IMR-90 (cell line): ENCODE data around the gene JPT2. TPM values are rescaled to one million over a fixed set of nuclear protein-coding genes. Genes with fewer than 3 reads are reported as not detected.

Experiments
- ATAC-seq: fragments of 200-7000 bp; cut with Tn5 transposase; 2 replicates; pipeline ENCODE4 v1.9.1; 2020; ENCODE audit warnings: low read depth, mild to moderate bottlenecking, moderate library complexity
- BruUV-seq: library from RNA; stranded (reverse); fragments of 400-500 nt; replicated peaks from 2 replicates; lab custom pipeline; 2021; lab: Mats Ljungman, UMichigan
- CTCF ChIA-PET: fragments of 300-600 bp; formaldehyde crosslinking; extraction: SDS; loops from one replicate; lab custom pipeline; 2021; ENCODE audit warnings: antibody characterized with exemption; lab: Yijun Ruan, JAX
- POLR2A ChIA-PET: fragments of 300-600 bp; sonication (Branson Sonifier 250); formaldehyde crosslinking; loops from one replicate; lab custom pipeline; 2022; ENCODE audit warnings: antibody characterized with exemption; ENCODE audit not compliant: unreplicated experiment; lab: Charles Lee
- DNase-seq: peaks from one replicate; pipeline ENCODE4 v3.0.0; 2013
- H2AFZ ChIP-seq: replicated peaks from 2 replicates; pipeline ENCODE3; 2013; ENCODE audit warnings: low read length, mild to moderate bottlenecking; ENCODE audit not compliant: poor library complexity
- H2AK5ac ChIP-seq: 2 replicates; pipeline ENCODE4 v1.6.1; 2013; ENCODE audit warnings: low read depth, low read length, inconsistent platforms
- H2AK9ac ChIP-seq: replicated peaks from 2 replicates; pipeline ENCODE3; 2013; ENCODE audit warnings: mild to moderate bottlenecking, low read depth, low read length, moderate library complexity; ENCODE audit not compliant: poor library complexity
- H2BK120ac ChIP-seq: 2 replicates; pipeline ENCODE4 v1.6.1; 2013; ENCODE audit warnings: low read depth, low read length, inconsistent platforms
- H2BK15ac ChIP-seq: 3 replicates; pipeline ENCODE4 v1.6.1; 2013; ENCODE audit warnings: low read depth, low read length, inconsistent platforms
- H2BK20ac ChIP-seq: 2 replicates; pipeline ENCODE4 v1.6.1; 2013; ENCODE audit warnings: low read depth, mild to moderate bottlenecking, inconsistent platforms, low read length, moderate library complexity
- H2BK5ac ChIP-seq: 2 replicates; pipeline ENCODE4 v1.6.1; 2013; ENCODE audit warnings: mild to moderate bottlenecking, low read depth, low read length, inconsistent platforms; ENCODE audit not compliant: poor library complexity, severe bottlenecking
- H3K14ac ChIP-seq: replicated peaks from 2 replicates; pipeline ENCODE4 v1.6.1; 2013; ENCODE audit warnings: low read depth, low read length, inconsistent platforms
- H3K18ac ChIP-seq: 2 replicates; pipeline ENCODE4 v1.6.1; 2013; ENCODE audit warnings: low read depth, low read length, control low read depth
- H3K23ac ChIP-seq: 2 replicates; pipeline ENCODE4 v1.6.1; 2013; ENCODE audit warnings: low read depth, low read length, inconsistent platforms
- H3K27ac ChIP-seq: 2 replicates; pipeline ENCODE4 v1.5.1; 2013; ENCODE audit warnings: mild to moderate bottlenecking, control low read depth, low read length; ENCODE audit not compliant: insufficient read depth
- H3K27me3 ChIP-seq: 2 replicates; pipeline ENCODE4 v1.6.1; 2013; ENCODE audit warnings: low read length; ENCODE audit not compliant: control insufficient read depth, insufficient read depth
- H3K36me3 ChIP-seq: 2 replicates; pipeline ENCODE4 v1.6.1; 2013; ENCODE audit warnings: low read length, mixed read lengths; ENCODE audit not compliant: control insufficient read depth, insufficient read depth
- H3K4ac ChIP-seq: 2 replicates; pipeline ENCODE4 v1.6.1; 2013; ENCODE audit warnings: low read depth, low read length, inconsistent platforms
- H3K4me1 ChIP-seq: 2 replicates; pipeline ENCODE4 v1.6.1; 2013; ENCODE audit warnings: low read length, mixed read lengths; ENCODE audit not compliant: control insufficient read depth, insufficient read depth
- H3K4me2 ChIP-seq: 2 replicates; pipeline ENCODE4 v1.6.1; 2013; ENCODE audit warnings: low read depth, mild to moderate bottlenecking, control low read depth, low read length, moderate library complexity
- H3K4me3 ChIP-seq: 2 replicates; pipeline ENCODE4 v1.5.1; 2013; ENCODE audit warnings: low read depth, mild to moderate bottlenecking, control low read depth, low read length, moderate library complexity; ENCODE audit not compliant: insufficient read depth
- H3K56ac ChIP-seq: 2 replicates; pipeline ENCODE4 v1.6.1; 2013; ENCODE audit warnings: low read length, inconsistent platforms; ENCODE audit not compliant: insufficient read depth; ENCODE audit errors: extremely low read depth
- H3K79me1 ChIP-seq, 2 experiments: 2 replicates each; pipeline ENCODE4 v1.6.1; 2013; ENCODE audit warnings: low read length in 2 of 2, inconsistent platforms in 1 of 2, low read depth in 1 of 2
- H3K9ac ChIP-seq: 2 replicates; pipeline ENCODE4 v1.6.1; 2013; ENCODE audit warnings: low read depth, low read length, control low read depth
- H3K9me1 ChIP-seq: 2 replicates; pipeline ENCODE4 v1.6.1; 2013; ENCODE audit warnings: low read length, inconsistent platforms; ENCODE audit not compliant: insufficient read depth
- H3K9me3 ChIP-seq: 2 replicates; pipeline ENCODE4 v1.6.1; 2013; ENCODE audit warnings: low read length; ENCODE audit not compliant: control insufficient read depth, insufficient read depth
- H4K20me1 ChIP-seq: 2 replicates; pipeline ENCODE4 v1.6.1; 2013; ENCODE audit warnings: low read length, inconsistent platforms; ENCODE audit not compliant: insufficient read depth
- H4K5ac ChIP-seq: 2 replicates; pipeline ENCODE4 v1.6.1; 2013; ENCODE audit warnings: mild to moderate bottlenecking, low read depth, low read length, control low read depth
- H4K8ac ChIP-seq, 2 experiments: 2 replicates each; pipeline ENCODE4 v1.6.1; 2013; ENCODE audit warnings: low read depth in 2 of 2, low read length in 2 of 2, control low read depth in 1 of 2, inconsistent platforms in 1 of 2
- H4K91ac ChIP-seq: 2 replicates; pipeline ENCODE4 v1.6.1; 2013; ENCODE audit warnings: low read depth, low read length, inconsistent platforms; ENCODE audit not compliant: insufficient read depth
- BHLHE40 ChIP-seq: fragments of 150-350 bp; IDR thresholded peaks from 2 replicates; pipeline ENCODE4 v1.6.1; 2016; ENCODE audit warnings: mild to moderate bottlenecking, low read depth, low read length
- CEBPB ChIP-seq: IDR thresholded peaks from 2 replicates; pipeline ENCODE4 v1.6.1; 2012; ENCODE audit warnings: low read depth, low read length, improper control_type of control experiment
- CHD1 ChIP-seq: IDR thresholded peaks from 2 replicates; pipeline ENCODE4 v1.6.1; 2012; ENCODE audit warnings: low read depth, low read length, improper control_type of control experiment
- CTCF ChIP-seq: conservative IDR thresholded peaks from 2 replicates; pipeline ENCODE4 v1.5.1; 2012; ENCODE audit warnings: mild to moderate bottlenecking, low read depth, low read length, improper control_type of control experiment
- ELK1 ChIP-seq: fragments of 150-350 bp; IDR thresholded peaks from 2 replicates; pipeline ENCODE4 v1.6.1; 2016; ENCODE audit warnings: low read depth, mild to moderate bottlenecking, low read length, moderate library complexity, borderline replicate concordance
- FOS ChIP-seq: fragments of 150-350 bp; IDR thresholded peaks from 2 replicates; pipeline ENCODE4 v1.6.1; 2016; ENCODE audit warnings: low read depth, low read length
- MAFK ChIP-seq: IDR thresholded peaks from 2 replicates; pipeline ENCODE4 v1.6.1; 2012; ENCODE audit warnings: low read depth, low read length, improper control_type of control experiment
- MAZ ChIP-seq: IDR thresholded peaks from 2 replicates; pipeline ENCODE4 v1.6.1; 2012; ENCODE audit warnings: low read depth, mild to moderate bottlenecking, low read length, improper control_type of control experiment, moderate library complexity, borderline replicate concordance
- MXI1 ChIP-seq: IDR thresholded peaks from 2 replicates; pipeline ENCODE4 v1.6.1; 2012; ENCODE audit warnings: low read depth, mild to moderate bottlenecking, low read length, moderate library complexity, borderline replicate concordance
- NFE2L2 ChIP-seq: fragments of 150-350 bp; IDR thresholded peaks from 2 replicates; pipeline ENCODE4 v1.6.1; 2016; ENCODE audit warnings: low read depth, mild to moderate bottlenecking, low read length
- POLR2A ChIP-seq: IDR thresholded peaks from 2 replicates; pipeline ENCODE4 v1.6.1; 2012; ENCODE audit warnings: mild to moderate bottlenecking, low read depth, low read length
- RAD21 ChIP-seq: IDR thresholded peaks from 2 replicates; pipeline ENCODE4 v1.6.1; 2012; ENCODE audit warnings: low read length, improper control_type of control experiment
- RCOR1 ChIP-seq: IDR thresholded peaks from 2 replicates; pipeline ENCODE4 v1.6.1; 2012; ENCODE audit warnings: mild to moderate bottlenecking, low read length, improper control_type of control experiment; ENCODE audit not compliant: insufficient replicate concordance
- RFX5 ChIP-seq: IDR thresholded peaks from 2 replicates; pipeline ENCODE4 v1.8.0; 2012; ENCODE audit warnings: low read depth, mild to moderate bottlenecking, low read length, moderate library complexity
- SMC3 ChIP-seq: fragments of 150-350 bp; IDR thresholded peaks from 2 replicates; pipeline ENCODE4 v1.6.1; 2016; ENCODE audit warnings: low read depth, mild to moderate bottlenecking, antibody characterized with exemption, low read length, moderate library complexity
- USF2 ChIP-seq: fragments of 150-350 bp; IDR thresholded peaks from 2 replicates; pipeline ENCODE4 v1.6.1; 2017; ENCODE audit warnings: mild to moderate bottlenecking, antibody characterized with exemption, low read length, low read depth
- WGBS, 2 experiments: methylation state at CpG; one replicate each; pipeline versions ENCODE4 v1.1.5 to v1.1.7; 2013; ENCODE audit warnings: missing lambda C conversion rate in 2 of 2; ENCODE audit not compliant: insufficient read length in 1 of 2; ENCODE audit errors: extremely low coverage in 2 of 2; 5-methylcytosine and 5-hydroxymethylcytosine counted together
- dilution Hi-C: fragments of 300-500 bp; cut with HindIII; formaldehyde crosslinking; loops from one replicate; pipeline ENCODE4 v1.14.3; 2018; ENCODE audit warnings: low sequenced_read_pairs; ENCODE audit not compliant: unreplicated experiment
- in situ Hi-C: fragments of 300-500 bp; cut with MboI; formaldehyde crosslinking; loops from 3 replicates; pipeline ENCODE4 v1.14.3; 2019; ENCODE audit warnings: low sequenced_read_pairs, inconsistent platforms, mixed read lengths
- intact Hi-C: fragments of 100-400 bp; cut with micrococcal nuclease; formaldehyde crosslinking; loops from 2 replicates; pipeline ENCODE4 v1.10.0; 2022
- polyA plus RNA-seq, 3 experiments: library from polyadenylated mRNA; depleted of rRNA; stranded (reverse); fragments of >200 nt; gene quantifications; 2 replicates each; pipeline ENCODE4 v1.2.3, GENCODE V29; 2012; ENCODE audit warnings: low replicate concordance in 1 of 3
- total RNA-seq: library from RNA; depleted of rRNA; stranded (reverse); fragments of >200 nt; gene quantifications from 2 replicates; pipeline ENCODE4 v1.2.3, GENCODE V29; 2012

The JPT2 gene
- total and polyA plus RNA-seq, 2 of the 4 experiments (the other 2 are of a cell fraction), result 40.0 to 41.5 TPM

- H3K4me2 ChIP-seq, result no peak overlapping the region
- H3K9ac ChIP-seq, result no peak overlapping the region
- H2AK9ac ChIP-seq, result no peak overlapping the region
- no peaks in the 10 kb centered on the region for H4K20me1 ChIP-seq
- DNase-seq (no peak), ATAC-seq (no peak)
- TF ChIP-seq USF2 (no peak), CTCF (no peak), MXI1 (no peak), FOS (no peak), NFE2L2 (no peak), CHD1 (no peak), RFX5 (no peak), BHLHE40 (no peak), MAFK (no peak), CEBPB (no peak), POLR2A (no peak), RAD21 (no peak), SMC3 (no peak), RCOR1 (no peak), ELK1 (no peak), MAZ (no peak)
- H3K9me1 ChIP-seq, result no peaks in the 10 kb centered on the region
- no peaks in the 10 kb centered on the region for H3K4me1 ChIP-seq
- H3K27me3 ChIP-seq, result no peaks in the 10 kb centered on the region
- H3K56ac ChIP-seq, result no peak overlapping the region
- H4K8ac ChIP-seq, result no peak overlapping the region
- no peak overlapping the region for H3K4ac ChIP-seq
- no peak overlapping the region for H2BK20ac ChIP-seq
- ChIA-PET CTCF (no interaction called here), POLR2A (no interaction called here)
- in situ Hi-C loops, result no loop called here
- no peak overlapping the region for H2BK5ac ChIP-seq
- no peak overlapping the region for H3K23ac ChIP-seq
- H4K5ac ChIP-seq, result no peak overlapping the region
- peaks cover 30% of the 10 kb centered on the region for H3K36me3 ChIP-seq
- no peak overlapping the region for H2AFZ ChIP-seq
- H2AK5ac ChIP-seq, result no peak overlapping the region
- BruUV-seq, result no TSS peak
- no peak overlapping the region for H2BK15ac ChIP-seq
- no peak overlapping the region for H3K27ac ChIP-seq
- no peak overlapping the region for H2BK120ac ChIP-seq
- 80% methylated on average over 1 of the region's 10 CpGs; no CpG with 5 or more reads in 1 of the 2 experiments for WGBS, 2 experiments
- no peak overlapping the region for H3K4me3 ChIP-seq
- dilution Hi-C loops, result no loop called here
- intact Hi-C loops, result no loop called here
- H3K79me1 ChIP-seq, result peaks cover 14 to 34% of the 10 kb centered on the region in 2 experiments
- H3K9me3 ChIP-seq, result 0 out of 2 replicates have a peak, but pooled peaks cover 1% of the 10 kb centered on the region
- H4K91ac ChIP-seq, result no peak overlapping the region
- H3K18ac ChIP-seq, result no peak overlapping the region
- no peak overlapping the region for H3K14ac ChIP-seq
These were observed 20.6 kb downstream of the JPT2 start for GRCh38 chr16:1698680-1699079.
